OCI-LY3 (cell line): ENCODE results near the gene RAE1.

ENCODE experiments used
- H2AFZ ChIP-seq: fragments of 200-600, 300-600 bp; shearing (Covaris generic); 2 replicates; pipeline ENCODE4 v1.6.0; 2014; ENCODE audit warnings: antibody characterized with exemption, low read depth, low read length
- H3K27ac ChIP-seq: fragments of 200-600, 300-600 bp; sonication (generic); 2 replicates; pipeline ENCODE4 v1.5.1; 2014; ENCODE audit warnings: mild to moderate bottlenecking, low read length, moderate library complexity, mixed read lengths
- H3K27me3 ChIP-seq: fragments of 200-600, 300-600 bp; sonication (generic); 2 replicates; pipeline ENCODE4 v1.6.1; 2014; ENCODE audit warnings: low read depth, low read length, mixed read lengths
- H3K36me3 ChIP-seq: fragments of 200-600, 300-600 bp; sonication (generic); replicated peaks from 2 replicates; pipeline ENCODE3; 2014; ENCODE audit warnings: low read depth, low read length, mixed read lengths
- H3K4me1 ChIP-seq: fragments of 300-600, 200-600 bp; sonication (generic); 2 replicates; pipeline ENCODE4 v1.6.1; 2014; ENCODE audit warnings: low read length, mixed read lengths
- H3K4me2 ChIP-seq: fragments of 200-600, 300-600 bp; sonication (generic); 2 replicates; pipeline ENCODE4 v1.6.1; 2014; ENCODE audit warnings: low read length, mixed read lengths
- H3K4me3 ChIP-seq: fragments of 300-600, 200-600 bp; sonication (generic); 2 replicates; pipeline ENCODE4 v1.5.1; 2014; ENCODE audit warnings: antibody characterized with exemption, mild to moderate bottlenecking, low read length, moderate library complexity
- H3K79me2 ChIP-seq: fragments of 300-600, 200-600 bp; shearing (Covaris generic); 2 replicates; pipeline ENCODE4 v1.6.1; 2014; ENCODE audit warnings: mild to moderate bottlenecking, low read length, mixed read lengths
- H3K9ac ChIP-seq: fragments of 300-600, 200-600 bp; shearing (Covaris generic); 2 replicates; pipeline ENCODE4 v1.6.0; 2014; ENCODE audit warnings: mild to moderate bottlenecking, low read length, moderate library complexity
- H3K9me3 ChIP-seq: fragments of 200-600, 300-600 bp; shearing (Covaris generic); 2 replicates; pipeline ENCODE4 v1.6.1; 2014; ENCODE audit warnings: low read length, mixed read lengths; ENCODE audit not compliant: insufficient read depth
- H4K20me1 ChIP-seq: fragments of 200-600, 300-600 bp; sonication (generic); 2 replicates; pipeline ENCODE4 v1.6.1; 2016; ENCODE audit warnings: low read length, mixed read lengths; ENCODE audit not compliant: insufficient read depth
- CTCF ChIP-seq: fragments of 200-600, 300-600 bp; sonication (generic); IDR thresholded peaks from 2 replicates; pipeline ENCODE4 v1.5.1; 2014; ENCODE audit warnings: antibody characterized with exemption, low read length, low read depth
- EZH2phosphoT487 ChIP-seq: fragments of 200-600 bp; shearing (Covaris generic); IDR thresholded peaks from 2 replicates; pipeline ENCODE4 v1.6.1; 2018; ENCODE audit warnings: antibody characterized with exemption, mixed run types, low read depth

Gene RAE1

GRCh38 chr20:57404006-57404405 lies 53.0 kb downstream of the RAE1 start:
- Histone ChIP-seq H3K4me2 (no peak overlapping the region), H3K36me3 (peaks cover 86% of the 10 kb centered on the region), H3K9ac (no peak overlapping the region), H3K27me3 (no peaks in the 10 kb centered on the region), H2AFZ (no peak overlapping the region), H3K4me1 (peaks cover 28% of the 10 kb centered on the region), H3K27ac (no peak overlapping the region), H3K9me3 (no peaks in the 10 kb centered on the region), H3K79me2 (peaks cover 72% of the 10 kb centered on the region), H3K4me3 (no peak overlapping the region), H4K20me1 (peaks cover 91% of the 10 kb centered on the region)
- TF ChIP-seq EZH2phosphoT487: no peak
- no peak for TF ChIP-seq CTCF

- Histone ChIP-seq H3K4me2 (no peak overlapping the region), H3K4me1 (peaks cover 23% of the 10 kb centered on the region), H4K20me1 (peaks cover 96% of the 10 kb centered on the region), H3K27ac (no peak overlapping the region), H3K79me2 (peaks cover 67% of the 10 kb centered on the region), H3K9ac (no peak overlapping the region), H3K36me3 (peaks cover 90% of the 10 kb centered on the region), H2AFZ (no peak overlapping the region), H3K4me3 (no peak overlapping the region), H3K27me3 (no peaks in the 10 kb centered on the region), H3K9me3 (no peaks in the 10 kb centered on the region)
- no peak for TF ChIP-seq CTCF
- no peak for TF ChIP-seq EZH2phosphoT487
Observed at GRCh38 chr20:57404419-57405072, 53.5 kb downstream of the RAE1 start.

- no peak overlapping the region for H3K9ac ChIP-seq
- H3K4me1 ChIP-seq: peaks cover 14% of the 10 kb centered on the region
- H2AFZ ChIP-seq: no peak overlapping the region
- no peak overlapping the region for H3K4me2 ChIP-seq
- H3K79me2 ChIP-seq: peaks cover 58% of the 10 kb centered on the region
- H3K4me3 ChIP-seq: no peak overlapping the region
- peaks cover 92% of the 10 kb centered on the region for H3K36me3 ChIP-seq
- H3K9me3 ChIP-seq: no peaks in the 10 kb centered on the region
- no peaks in the 10 kb centered on the region for H3K27me3 ChIP-seq
- no peak for TF ChIP-seq CTCF
- no peak for TF ChIP-seq EZH2phosphoT487
- no peak overlapping the region for H3K27ac ChIP-seq
- H4K20me1 ChIP-seq: peaks cover 98% of the 10 kb centered on the region
Observed at GRCh38 chr20:57405236-57406016, 54.4 kb downstream of the RAE1 start.

GRCh38 chr20:57407541-57407956 lies 56.5 kb downstream of the RAE1 start:
- Histone ChIP-seq H3K27me3 (no peaks in the 10 kb centered on the region), H3K79me2 (peaks cover 37% of the 10 kb centered on the region), H4K20me1 (peaks cover 88% of the 10 kb centered on the region), H3K36me3 (peaks cover 78% of the 10 kb centered on the region), H2AFZ (no peak overlapping the region), H3K9me3 (no peaks in the 10 kb centered on the region), H3K4me2 (no peak overlapping the region), H3K9ac (no peak overlapping the region), H3K27ac (no peak overlapping the region), H3K4me1 (no peaks in the 10 kb centered on the region), H3K4me3 (no peak overlapping the region)
- no peak for TF ChIP-seq CTCF
- no peak for TF ChIP-seq EZH2phosphoT487
